ENCODE measurements around the gene ADGRL3.
"Not testable (repeated sequence)": the region's sequence is repeated elsewhere in the genome, so short reads cannot be mapped to it uniquely, and the experiment has no call there.

ADGRL3 gene

GRCh38 chr4:61293707-61294400, 93.7 kb downstream of the ADGRL3 start:
- DNase-seq: no peak

DNA sequence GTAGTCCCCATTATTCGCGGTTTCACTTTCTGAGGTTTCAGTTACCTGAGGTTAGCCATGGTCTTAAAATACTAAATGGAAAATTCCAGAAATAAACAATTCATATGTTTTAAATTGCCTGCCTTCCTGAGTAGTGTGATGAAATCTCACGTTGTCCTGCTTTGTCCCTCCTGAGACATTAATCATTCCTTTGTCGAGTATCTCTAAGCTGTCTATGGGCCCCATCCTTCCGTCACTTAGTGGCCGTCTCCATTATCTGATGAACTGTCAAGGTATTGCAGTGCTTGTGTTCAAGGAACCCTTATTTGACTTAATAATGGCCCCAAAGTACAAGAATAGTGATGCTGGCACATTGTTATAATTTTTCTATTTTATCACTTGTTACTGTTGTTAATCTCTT, 94.8 kb downstream of the ADGRL3 start:
- no peak for DNase-seq

DNA sequence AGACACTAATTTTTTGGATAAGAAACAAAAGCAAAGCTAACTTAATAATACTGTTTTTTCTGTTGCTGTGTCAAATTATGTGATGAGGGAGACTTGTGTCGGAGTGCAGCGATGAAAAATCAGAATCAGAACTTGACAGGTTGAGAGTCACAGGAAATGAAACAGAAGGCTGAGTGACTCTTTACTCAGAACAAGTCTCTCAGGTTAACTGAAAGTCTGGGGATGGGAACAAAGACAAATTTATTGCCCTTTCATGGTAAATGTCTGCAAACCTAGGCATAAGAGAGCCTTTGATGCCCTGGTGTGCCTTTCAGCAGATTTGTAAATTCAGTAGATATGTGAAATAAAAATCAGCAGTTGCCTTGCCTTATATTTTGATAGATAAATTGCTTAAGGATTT, 96.0 kb downstream of the ADGRL3 start:
- no peak for DNase-seq

DNA sequence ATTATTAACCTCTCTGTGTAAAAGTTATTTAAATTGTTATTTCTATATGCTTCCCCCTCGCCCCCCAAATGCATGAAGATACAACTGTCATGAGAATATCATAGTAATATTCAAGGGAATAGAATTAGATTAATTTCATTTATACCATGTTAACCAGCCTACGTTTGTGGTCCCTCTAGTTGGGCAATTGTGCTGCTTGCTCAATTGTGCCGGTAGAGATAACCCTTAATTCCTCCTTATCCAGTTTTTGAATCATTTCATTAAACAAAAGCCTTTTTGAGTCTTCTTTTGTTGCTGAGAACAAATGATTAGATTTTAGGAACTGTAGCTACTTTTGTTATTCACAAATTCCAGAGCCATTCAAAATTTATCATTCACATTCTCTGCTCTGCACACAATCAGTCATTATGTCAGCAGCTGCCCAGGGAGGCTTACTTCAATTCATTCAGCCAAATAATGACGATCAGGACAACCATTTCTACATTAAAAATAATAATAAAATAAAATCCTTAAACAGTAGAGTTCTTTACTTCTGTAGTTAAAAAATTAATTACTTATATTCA, 98.1 kb downstream of the ADGRL3 start:
- DNase-seq: no peak

- no peak for DNase-seq
These were observed 99.2 kb downstream of the ADGRL3 start for GRCh38 chr4:61299316-61299715.

GRCh38 chr4:61300266-61300844, 100.2 kb downstream of the ADGRL3 start:
- no peak for DNase-seq

DNA sequence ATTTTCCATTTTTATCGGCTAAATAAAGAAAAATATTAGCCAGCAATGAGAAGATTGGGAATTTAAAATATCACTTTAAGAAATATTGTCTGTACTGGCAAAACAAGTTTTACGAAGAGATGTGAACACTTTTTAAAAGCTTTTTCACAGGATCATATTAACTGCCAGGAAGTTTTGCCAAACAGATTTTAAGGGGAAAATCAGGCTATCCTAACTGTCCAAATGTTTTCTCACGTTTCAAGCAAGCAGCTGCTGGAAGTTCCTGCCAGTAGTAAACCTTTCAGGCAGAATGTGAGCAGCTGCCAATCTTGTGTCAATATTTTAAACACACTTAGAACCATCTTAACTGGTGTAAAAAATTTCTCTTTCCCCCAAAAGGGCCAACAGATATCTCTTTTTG, 101.1 kb downstream of the ADGRL3 start:
- DNase-seq: no peak

DNA sequence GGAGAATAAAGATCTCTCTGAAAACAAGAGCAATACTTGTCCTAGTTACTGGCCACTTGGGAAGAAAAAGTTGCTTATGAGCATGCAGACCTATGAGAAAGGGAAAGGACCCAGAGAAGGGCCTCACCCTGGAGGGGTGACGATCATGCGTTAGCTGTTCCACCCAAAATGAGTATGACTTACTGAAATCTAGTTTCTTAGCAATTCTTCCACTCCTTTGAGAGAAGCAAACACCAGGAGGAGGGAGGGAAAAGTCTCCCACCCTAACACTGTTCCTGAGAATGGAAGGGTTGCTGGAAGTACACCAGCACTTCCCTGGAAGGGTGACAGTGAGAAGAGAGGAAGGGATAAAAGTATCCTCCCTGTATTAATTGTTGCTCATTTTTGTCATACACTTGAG, 107.9 kb downstream of the ADGRL3 start:
- no peak for DNase-seq

- DNase-seq: no peak
These were observed 109.5 kb downstream of the ADGRL3 start for GRCh38 chr4:61309616-61310015.

DNA sequence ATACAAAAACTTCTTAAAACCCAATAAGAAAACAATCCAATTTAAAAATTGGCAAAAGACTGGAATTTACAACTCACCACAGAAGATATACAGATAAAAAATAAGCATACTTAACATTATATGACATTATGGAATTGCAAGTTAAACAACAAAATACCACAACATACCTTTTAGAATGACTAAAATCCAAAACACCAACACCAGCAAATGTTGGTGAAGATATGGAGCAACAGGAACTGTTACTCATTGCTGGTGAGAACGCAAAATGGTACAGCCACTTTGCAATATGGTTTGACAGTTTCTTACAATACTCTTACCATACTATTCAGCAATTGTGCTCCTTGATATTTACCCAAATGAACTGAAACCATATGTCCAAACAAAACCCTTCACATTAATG, 112.4 kb downstream of the ADGRL3 start:
- no peak for DNase-seq

DNA sequence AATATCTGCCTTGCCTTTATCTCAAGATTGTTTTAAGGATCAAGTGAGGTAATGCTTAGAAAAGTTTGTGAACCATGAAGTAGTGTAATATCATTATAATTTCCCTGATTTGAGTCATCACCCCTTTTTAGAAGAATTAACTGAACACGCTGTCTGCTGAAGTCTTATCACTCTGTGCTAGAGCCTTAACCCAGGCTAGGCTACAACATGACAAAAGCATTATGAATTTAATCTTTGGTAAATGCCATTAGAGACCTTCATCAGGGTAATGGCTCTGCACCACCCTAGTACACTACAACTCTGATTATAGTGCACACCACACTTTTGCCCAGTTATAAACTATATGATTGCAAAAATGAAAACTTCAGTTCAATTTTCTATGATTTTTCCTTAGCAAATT, 118.3 kb downstream of the ADGRL3 start:
- no peak for DNase-seq

- DNase-seq: no peak
These were observed 119.0 kb downstream of the ADGRL3 start for GRCh38 chr4:61319156-61319555.

- no peak for DNase-seq
These were observed 120.0 kb downstream of the ADGRL3 start for GRCh38 chr4:61320154-61320553.

GRCh38 chr4:61320631-61321030, 120.5 kb downstream of the ADGRL3 start:
- DNase-seq: no peak

GRCh38 chr4:61332693-61333092, 132.6 kb downstream of the ADGRL3 start:
- no peak for DNase-seq

- no peak for DNase-seq
These were observed 133.4 kb downstream of the ADGRL3 start for GRCh38 chr4:61333490-61333889.

DNA sequence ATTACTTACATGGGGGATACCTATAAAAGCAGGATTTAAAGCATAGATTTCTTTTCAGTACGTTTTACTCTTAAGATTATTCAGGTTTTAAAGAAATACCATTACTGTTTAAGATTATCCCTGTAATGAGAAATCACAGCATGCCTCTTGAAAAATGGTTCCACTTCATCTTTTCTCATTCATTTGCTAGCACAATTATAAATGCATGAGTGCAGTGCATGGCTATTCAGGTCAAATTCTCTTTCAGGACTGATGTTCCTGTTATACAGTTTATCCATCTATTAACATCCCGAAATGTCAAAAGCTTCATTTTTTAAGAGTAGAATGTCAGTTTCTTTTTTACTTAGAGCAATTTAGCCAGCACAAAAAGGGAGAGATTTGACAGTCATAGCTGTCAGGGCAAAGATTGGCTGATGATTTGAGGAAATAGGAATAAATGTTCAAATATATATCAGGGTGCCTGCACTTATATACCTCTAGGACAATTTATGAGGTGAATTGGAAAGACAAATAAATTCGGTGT, 135.2 kb downstream of the ADGRL3 start:
- DNase-seq: no peak

GRCh38 chr4:61336488-61336887, 136.4 kb downstream of the ADGRL3 start:
- DNase-seq: no peak

- no peak for DNase-seq
These were observed 136.8 kb downstream of the ADGRL3 start for GRCh38 chr4:61336916-61337315.

DNA sequence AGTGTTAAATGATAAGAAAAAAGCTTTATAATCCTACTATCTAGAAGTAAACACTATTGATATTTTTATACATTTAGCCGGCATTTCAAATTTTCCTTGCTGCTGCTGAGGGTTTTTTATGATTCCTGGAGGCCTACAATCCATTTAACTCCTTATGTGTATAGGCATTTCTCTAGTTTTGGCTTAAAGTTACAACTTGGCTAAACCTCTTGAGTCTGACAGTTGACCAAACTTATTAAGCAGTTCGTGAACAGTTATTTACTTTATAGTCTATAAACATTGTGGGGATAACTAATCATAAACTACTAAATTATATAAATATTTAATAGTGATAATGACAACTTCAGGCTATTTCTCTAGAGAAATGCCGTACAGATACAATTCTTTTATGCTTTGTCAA, 141.9 kb downstream of the ADGRL3 start:
- DNase-seq: no peak

- DNase-seq: no peak
These were observed 150.8 kb downstream of the ADGRL3 start for GRCh38 chr4:61350932-61351331.

DNA sequence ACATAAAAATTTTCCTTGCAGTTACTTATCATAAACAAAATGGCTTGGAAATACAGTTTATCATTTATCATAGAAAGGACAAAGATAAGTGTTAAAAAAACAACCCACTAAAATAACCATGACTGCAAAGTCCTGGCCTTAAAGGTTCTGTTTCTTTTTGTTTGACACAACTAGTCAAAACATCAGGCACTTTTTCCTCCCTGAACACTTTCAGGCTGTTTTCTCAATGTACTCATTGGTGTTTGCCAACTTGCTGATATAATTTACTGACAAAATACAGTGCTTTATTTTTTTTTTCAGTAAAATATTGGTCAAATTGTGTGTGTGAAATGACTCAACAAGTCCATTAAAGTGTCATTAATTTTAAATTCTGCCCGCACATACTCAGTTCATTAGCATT, 156.6 kb downstream of the ADGRL3 start:
- DNase-seq: no peak

GRCh38 chr4:61359301-61359700, 159.2 kb downstream of the ADGRL3 start:
- no peak for DNase-seq

- not testable (repeated sequence) for DNase-seq
These were observed 172.7 kb downstream of the ADGRL3 start for GRCh38 chr4:61372817-61373216.

All from activated effector memory CD4-positive, alpha-beta T cell treated with anti-CD3 and anti-CD28 coated beads, Interleukin-2, amount 50 U/mL, for 16 hours (primary cell).